ENCODE results near the gene KIF3B.

GRCh38 chr20:32241807-32242206, 35.6 kb upstream of the KIF3B start:
- TF ChIP-seq, protein P1, sequence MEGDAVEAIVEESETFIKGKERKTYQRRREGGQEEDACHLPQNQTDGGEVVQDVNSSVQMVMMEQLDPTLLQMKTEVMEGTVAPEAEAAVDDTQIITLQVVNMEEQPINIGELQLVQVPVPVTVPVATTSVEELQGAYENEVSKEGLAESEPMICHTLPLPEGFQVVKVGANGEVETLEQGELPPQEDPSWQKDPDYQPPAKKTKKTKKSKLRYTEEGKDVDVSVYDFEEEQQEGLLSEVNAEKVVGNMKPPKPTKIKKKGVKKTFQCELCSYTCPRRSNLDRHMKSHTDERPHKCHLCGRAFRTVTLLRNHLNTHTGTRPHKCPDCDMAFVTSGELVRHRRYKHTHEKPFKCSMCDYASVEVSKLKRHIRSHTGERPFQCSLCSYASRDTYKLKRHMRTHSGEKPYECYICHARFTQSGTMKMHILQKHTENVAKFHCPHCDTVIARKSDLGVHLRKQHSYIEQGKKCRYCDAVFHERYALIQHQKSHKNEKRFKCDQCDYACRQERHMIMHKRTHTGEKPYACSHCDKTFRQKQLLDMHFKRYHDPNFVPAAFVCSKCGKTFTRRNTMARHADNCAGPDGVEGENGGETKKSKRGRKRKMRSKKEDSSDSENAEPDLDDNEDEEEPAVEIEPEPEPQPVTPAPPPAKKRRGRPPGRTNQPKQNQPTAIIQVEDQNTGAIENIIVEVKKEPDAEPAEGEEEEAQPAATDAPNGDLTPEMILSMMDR (conservative IDR thresholded peaks at IDR 0.05) = no peak
- TF ChIP-seq ZFX (IDR thresholded peaks at IDR 0.05) = no peak

Measured in C4-2B (cell line).